Type B pancreatic cell (in vitro differentiated cells): ENCODE data around the gene MEIS3. TPM values are rescaled to one million over a fixed set of nuclear protein-coding genes. Genes with fewer than 3 reads are reported as not detected.
A peak's percentile ranks its signal among the peaks of the same experiment; 100 is the strongest.

ENCODE experiments used
- DNase-seq: peaks from one replicate; pipeline ENCODE4 v3.0.0; 2021; ENCODE audit warnings: mixed read lengths; ENCODE audit not compliant: unreplicated experiment; ENCODE audit errors: extremely low spot score
- H3K27ac Mint-ChIP-seq: 2 replicates; pipeline ENCODE4 v1.8.0; 2021; ENCODE audit warnings: mild to moderate bottlenecking, mixed read lengths
- H3K27me3 Mint-ChIP-seq: 2 replicates; pipeline ENCODE4 v1.8.0; 2021; ENCODE audit warnings: mixed read lengths
- H3K36me3 Mint-ChIP-seq: 2 replicates; pipeline ENCODE4 v1.8.0; 2021; ENCODE audit warnings: mixed read lengths
- H3K4me1 Mint-ChIP-seq: one replicate; pipeline ENCODE4 v1.8.0; 2021; ENCODE audit warnings: mixed read lengths; ENCODE audit not compliant: unreplicated experiment
- H3K4me3 Mint-ChIP-seq: 2 replicates; pipeline ENCODE4 v1.8.0; 2021; ENCODE audit warnings: mild to moderate bottlenecking, mixed read lengths
- H3K9me3 Mint-ChIP-seq: 2 replicates; pipeline ENCODE4 v1.8.0; 2021; ENCODE audit warnings: mixed read lengths
- CTCF ChIP-seq: fragments of 200-600 bp; sonication (generic); conservative IDR thresholded peaks from 2 replicates; pipeline ENCODE4 v1.5.0; 2021; ENCODE audit warnings: antibody characterized with exemption, mild to moderate bottlenecking
- total RNA-seq: library from RNA; stranded (reverse); gene quantifications from 2 replicates; pipeline ENCODE4 v1.2.1, GENCODE V29; 2021; ENCODE audit warnings: low replicate concordance

MEIS3 gene
- total RNA-seq, 1 donor from 2014 or later, result 43.2 TPM

GRCh38 chr19:47447470-47448359 lies 28.4 kb upstream of the MEIS3 start:
- H3K36me3 Mint-ChIP-seq, result no peaks in the 10 kb centered on the region
- no peaks in the 10 kb centered on the region for H3K9me3 Mint-ChIP-seq
- no peak for TF ChIP-seq CTCF
- H3K4me3 Mint-ChIP-seq, result peak overlapping the region; percentile 78
- peaks cover 89% of the 10 kb centered on the region for H3K27me3 Mint-ChIP-seq
- H3K27ac Mint-ChIP-seq, result peak overlapping the region; percentile 90
- peak; percentile 85 for DNase-seq
- peaks cover 9% of the 10 kb centered on the region for H3K4me1 Mint-ChIP-seq

- H3K4me1 Mint-ChIP-seq, result peaks cover 9% of the 10 kb centered on the region
- peak overlapping the region; percentile 90 for H3K27ac Mint-ChIP-seq
- no peaks in the 10 kb centered on the region for H3K9me3 Mint-ChIP-seq
- no peak for DNase-seq
- no peak for TF ChIP-seq CTCF
- H3K4me3 Mint-ChIP-seq, result peak overlapping the region; percentile 78
- peaks cover 95% of the 10 kb centered on the region for H3K27me3 Mint-ChIP-seq
- H3K36me3 Mint-ChIP-seq, result no peaks in the 10 kb centered on the region
These were observed 27.5 kb upstream of the MEIS3 start for GRCh38 chr19:47446534-47447469.

GRCh38 chr19:47445937-47446402 lies 26.6 kb upstream of the MEIS3 start:
- Mint-ChIP-seq H3K27me3 (peaks cover 92% of the 10 kb centered on the region), H3K27ac (no peak overlapping the region), H3K4me3 (peak overlapping the region; percentile 71), H3K9me3 (no peaks in the 10 kb centered on the region), H3K4me1 (peaks cover 9% of the 10 kb centered on the region), H3K36me3 (no peaks in the 10 kb centered on the region)
- no peak for TF ChIP-seq CTCF
- DNase-seq, result no peak

GRCh38 chr19:47445527-47445926 lies 26.2 kb upstream of the MEIS3 start:
- Mint-ChIP-seq H3K27ac (no peak overlapping the region), H3K27me3 (peaks cover 92% of the 10 kb centered on the region), H3K9me3 (no peaks in the 10 kb centered on the region), H3K4me1 (peaks cover 9% of the 10 kb centered on the region), H3K36me3 (no peaks in the 10 kb centered on the region), H3K4me3 (peak overlapping the region; percentile 71)
- no peak for TF ChIP-seq CTCF
- no peak for DNase-seq

GRCh38 chr19:47444388-47444821 lies 25.1 kb upstream of the MEIS3 start:
- Mint-ChIP-seq H3K9me3 (no peaks in the 10 kb centered on the region), H3K27me3 (peaks cover 86% of the 10 kb centered on the region), H3K36me3 (no peaks in the 10 kb centered on the region), H3K4me1 (peaks cover 9% of the 10 kb centered on the region), H3K27ac (no peak overlapping the region), H3K4me3 (no peak overlapping the region)
- no peak for DNase-seq
- no peak for TF ChIP-seq CTCF
